ENCODE data around the gene UTP20.
A peak's percentile ranks its signal among the peaks of the same experiment; 100 is the strongest.

Gene UTP20

DNA sequence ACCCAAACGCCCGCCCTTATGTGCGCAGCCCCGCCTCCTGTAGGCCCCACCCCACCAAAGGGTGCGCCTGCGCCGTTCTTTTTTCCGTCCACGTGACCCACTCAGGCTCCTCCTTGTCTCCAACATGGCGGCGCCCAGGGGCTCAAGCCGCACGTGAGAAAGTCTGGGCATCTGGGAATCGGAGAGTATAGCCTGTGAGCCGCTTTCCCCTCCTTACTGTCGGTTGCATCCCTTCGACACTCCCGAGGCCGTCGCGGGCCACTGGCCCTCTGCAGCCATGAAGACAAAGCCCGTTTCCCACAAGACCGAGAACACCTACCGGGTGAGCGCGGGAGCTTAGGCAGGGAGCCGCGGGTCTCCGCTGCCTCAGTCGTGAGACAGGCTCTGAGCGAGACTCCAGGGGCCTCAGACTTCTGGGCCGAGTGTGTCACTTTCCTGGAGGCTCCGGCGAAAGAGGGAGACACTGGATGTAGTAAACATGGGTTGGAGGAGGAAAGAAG lies at the start of gene UTP20:
Gene UTP20, plus strand, starts transcription at position 100 of the 500 bp plus-strand sequence. Its CDS starts 178 bp downstream, at position 278.
- POLR2A ChIA-PET: no interaction called here
- DNase-seq (ENCODE audit: extremely low spot score): peak; percentile 93
- CTCF ChIA-PET: interaction anchor here (1.5 to 2.1 kb wide), 4 partner anchors 10 to 20 kb away, joined by 3 to 6 read pairs (median 4); no protein-coding TSS in a partner anchor
- TF ChIP-seq, protein P1, sequence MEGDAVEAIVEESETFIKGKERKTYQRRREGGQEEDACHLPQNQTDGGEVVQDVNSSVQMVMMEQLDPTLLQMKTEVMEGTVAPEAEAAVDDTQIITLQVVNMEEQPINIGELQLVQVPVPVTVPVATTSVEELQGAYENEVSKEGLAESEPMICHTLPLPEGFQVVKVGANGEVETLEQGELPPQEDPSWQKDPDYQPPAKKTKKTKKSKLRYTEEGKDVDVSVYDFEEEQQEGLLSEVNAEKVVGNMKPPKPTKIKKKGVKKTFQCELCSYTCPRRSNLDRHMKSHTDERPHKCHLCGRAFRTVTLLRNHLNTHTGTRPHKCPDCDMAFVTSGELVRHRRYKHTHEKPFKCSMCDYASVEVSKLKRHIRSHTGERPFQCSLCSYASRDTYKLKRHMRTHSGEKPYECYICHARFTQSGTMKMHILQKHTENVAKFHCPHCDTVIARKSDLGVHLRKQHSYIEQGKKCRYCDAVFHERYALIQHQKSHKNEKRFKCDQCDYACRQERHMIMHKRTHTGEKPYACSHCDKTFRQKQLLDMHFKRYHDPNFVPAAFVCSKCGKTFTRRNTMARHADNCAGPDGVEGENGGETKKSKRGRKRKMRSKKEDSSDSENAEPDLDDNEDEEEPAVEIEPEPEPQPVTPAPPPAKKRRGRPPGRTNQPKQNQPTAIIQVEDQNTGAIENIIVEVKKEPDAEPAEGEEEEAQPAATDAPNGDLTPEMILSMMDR (IDR thresholded peaks at IDR 0.05; ENCODE audit: control extremely low read depth, extremely low read depth, low read depth, missing control alignments): no peak

DNA sequence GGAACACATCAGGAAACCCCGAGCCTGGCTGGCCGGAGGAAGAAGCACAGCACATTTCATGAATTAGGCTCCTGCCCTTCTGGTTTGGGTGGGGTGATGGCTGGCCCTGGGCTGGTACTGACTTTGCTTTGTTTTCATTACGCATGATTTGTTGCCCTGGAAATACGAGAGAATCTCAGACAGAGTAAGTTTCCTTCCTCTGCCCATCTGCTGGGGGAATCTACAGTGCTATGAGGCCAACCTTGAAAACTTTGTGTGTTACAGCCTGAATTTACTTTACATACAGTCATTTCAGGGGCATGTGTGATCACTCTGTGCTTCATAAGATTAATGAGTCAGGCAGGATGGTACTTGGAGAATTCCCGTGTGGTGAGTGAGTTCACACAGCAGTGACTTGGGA lies 49.4 kb upstream of the UTP20 start:
- CTCF ChIA-PET: no interaction called here
- no peak for DNase-seq (ENCODE audit: extremely low spot score)
- POLR2A ChIA-PET: no interaction called here
- TF ChIP-seq, protein P1 (IDR thresholded peaks at IDR 0.05; ENCODE audit: control extremely low read depth, extremely low read depth, low read depth, missing control alignments): no peak

- CTCF ChIA-PET: interaction anchor here (1.7 kb wide), 1 partner anchor 126 kb away, joined by 3 read pairs; no protein-coding TSS in a partner anchor
- TF ChIP-seq, protein P1 (IDR thresholded peaks at IDR 0.05; ENCODE audit: control extremely low read depth, extremely low read depth, low read depth, missing control alignments): no peak
- POLR2A ChIA-PET: no interaction called here
- no peak for DNase-seq (ENCODE audit: extremely low spot score)
Measured at GRCh38 chr12:101231636-101232035, 48.3 kb upstream of the UTP20 start.

GRCh38 chr12:101235686-101236085 lies 44.2 kb upstream of the UTP20 start:
- TF ChIP-seq, protein P1 (IDR thresholded peaks at IDR 0.05; ENCODE audit: control extremely low read depth, extremely low read depth, low read depth, missing control alignments): no peak
- ChIA-PET POLR2A (no interaction called here), CTCF (no interaction called here)
- DNase-seq (ENCODE audit: extremely low spot score): no peak

DNA sequence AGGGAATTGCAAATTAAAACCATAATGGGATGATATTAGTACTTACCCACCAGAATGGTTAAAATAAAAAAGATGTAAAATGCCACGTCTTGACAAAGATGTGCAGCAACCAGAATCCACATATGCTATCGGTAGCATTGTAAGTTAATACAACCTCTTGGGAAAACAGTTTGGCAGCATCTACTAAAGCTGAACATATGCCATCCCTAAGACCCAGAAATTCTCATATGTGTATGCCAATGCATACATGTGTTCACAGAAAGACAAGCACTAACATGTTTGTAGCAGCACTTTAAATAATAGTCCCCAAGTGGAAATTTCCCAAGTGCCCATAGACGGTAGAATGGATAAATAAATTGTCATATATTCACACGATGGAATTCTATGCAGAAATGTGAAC lies 41.6 kb upstream of the UTP20 start:
- POLR2A ChIA-PET: no interaction called here
- no peak for DNase-seq (ENCODE audit: extremely low spot score)
- TF ChIP-seq, protein P1 (IDR thresholded peaks at IDR 0.05; ENCODE audit: control extremely low read depth, extremely low read depth, low read depth, missing control alignments): no peak
- CTCF ChIA-PET: no interaction called here

DNA sequence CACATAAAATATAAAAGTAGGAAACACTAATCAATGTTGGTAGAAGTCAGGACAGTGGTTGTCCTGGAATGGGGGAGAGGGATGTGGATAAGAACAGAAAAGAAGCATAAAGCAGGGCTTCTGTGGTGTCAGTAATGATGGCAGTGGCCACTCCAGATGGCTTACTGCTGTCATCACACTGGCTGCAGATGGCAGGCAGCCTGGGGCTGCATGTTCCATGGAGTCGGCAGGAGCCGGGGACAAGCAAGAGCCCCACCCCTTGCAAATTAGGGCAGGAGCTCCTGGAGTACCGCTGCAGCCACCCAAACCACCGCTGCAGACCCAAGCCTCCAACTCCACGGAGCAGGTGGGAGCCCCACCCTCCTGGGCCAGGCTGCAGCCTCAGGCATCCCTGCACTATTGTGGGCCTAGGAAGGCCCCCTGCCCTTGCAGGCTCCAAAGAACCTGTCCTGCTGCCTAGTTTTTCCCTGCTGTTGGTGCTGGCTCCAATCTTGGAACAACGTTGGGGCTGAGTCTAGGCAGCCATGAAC lies 41.0 kb upstream of the UTP20 start:
- POLR2A ChIA-PET: no interaction called here
- CTCF ChIA-PET: no interaction called here
- DNase-seq (ENCODE audit: extremely low spot score): no peak

More for the DNA sequence above, 41.0 kb upstream of the UTP20 start:
- TF ChIP-seq, protein P1 (IDR thresholded peaks at IDR 0.05; ENCODE audit: control extremely low read depth, extremely low read depth, low read depth, missing control alignments): no peak

Data from GM10248 (cell line).